ENCODE results near the gene SDR42E2.

The SDR42E2 gene

DNA sequence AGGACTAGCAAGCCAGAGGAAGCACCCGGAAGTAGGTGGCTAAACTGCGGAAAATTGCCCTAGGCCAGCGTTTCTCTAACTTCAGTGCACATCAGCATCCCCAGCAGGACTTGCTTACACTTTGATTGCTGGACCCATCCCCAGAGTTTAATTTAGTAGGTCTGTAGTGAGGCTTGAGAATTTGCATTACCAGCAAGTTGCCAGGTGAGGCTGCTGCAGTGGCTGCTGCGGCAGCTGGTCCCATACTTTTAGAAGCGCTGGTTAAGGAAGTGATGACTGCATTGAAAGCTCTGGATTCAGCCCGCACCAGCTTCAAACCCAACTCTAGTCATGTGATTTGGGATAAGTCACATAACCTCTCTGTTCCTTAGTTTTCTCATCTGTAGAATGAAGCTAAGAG is 48.0 kb downstream of the SDR42E2 start:
- in situ Hi-C loops (cut with HindIII; ENCODE audit: low sequenced_read_pairs), result no loop called here

DNA sequence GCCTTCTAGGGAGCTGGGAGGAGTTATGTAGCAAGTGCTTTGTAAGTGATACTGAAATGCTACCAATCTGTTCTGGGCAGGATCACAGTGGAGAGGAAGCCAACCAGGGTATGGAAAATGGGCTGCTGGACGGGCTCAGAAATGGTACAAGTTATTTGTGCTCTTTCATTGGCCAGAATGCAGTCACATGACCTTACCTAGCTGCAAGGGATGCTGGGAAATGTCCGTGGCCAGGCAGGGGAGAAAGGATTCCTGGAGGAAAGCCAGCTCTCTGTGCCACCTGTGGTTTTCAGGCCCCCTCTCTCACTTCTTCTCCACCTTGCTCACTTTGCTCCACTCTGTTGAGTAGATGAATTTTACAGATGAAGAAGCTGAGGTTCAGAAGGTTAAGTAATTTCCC is 48.5 kb downstream of the SDR42E2 start:
- in situ Hi-C loops (cut with HindIII; ENCODE audit: low sequenced_read_pairs), result no loop called here

DNA sequence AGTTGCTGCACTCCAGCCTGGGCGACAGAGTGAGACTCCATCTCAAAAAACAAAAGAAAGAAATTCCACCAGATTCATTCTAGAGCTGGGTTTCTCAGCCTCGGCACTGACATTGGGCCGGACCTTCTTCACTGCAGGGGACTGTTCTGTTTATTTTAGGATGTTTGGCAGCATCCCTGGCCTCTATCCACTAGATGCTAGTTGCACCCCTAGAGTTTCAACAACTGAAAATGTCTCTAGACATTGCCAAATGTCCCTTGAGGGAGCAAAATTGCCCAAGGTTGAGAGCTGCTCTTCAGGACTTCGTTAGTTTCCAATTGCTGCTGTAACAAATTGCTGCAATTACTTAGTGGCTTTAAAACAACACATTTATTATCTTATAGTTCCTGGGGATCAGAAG is 50.9 kb downstream of the SDR42E2 start:
- in situ Hi-C loops (cut with HindIII; ENCODE audit: low sequenced_read_pairs), result no loop called here

DNA sequence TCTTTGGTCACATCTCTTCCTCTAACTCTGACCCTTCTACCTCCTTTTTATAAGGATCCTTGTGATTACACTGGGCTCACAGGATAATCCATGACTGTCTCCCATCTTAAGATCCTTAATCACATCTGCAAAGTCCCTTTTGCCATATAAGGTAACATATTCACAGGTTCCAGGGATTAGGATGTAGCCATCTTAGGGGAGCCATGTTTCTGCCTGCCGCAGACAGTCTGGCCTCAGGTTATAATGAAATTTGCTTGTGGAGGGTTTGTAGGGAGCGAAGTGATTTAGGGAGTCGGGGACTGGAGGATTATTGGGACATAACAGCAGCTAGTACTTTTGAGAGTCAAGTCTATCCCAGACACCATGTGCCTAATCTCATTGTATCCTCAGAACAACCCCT is 51.5 kb downstream of the SDR42E2 start:
- in situ Hi-C loops (cut with HindIII; ENCODE audit: low sequenced_read_pairs), result no loop called here

DNA sequence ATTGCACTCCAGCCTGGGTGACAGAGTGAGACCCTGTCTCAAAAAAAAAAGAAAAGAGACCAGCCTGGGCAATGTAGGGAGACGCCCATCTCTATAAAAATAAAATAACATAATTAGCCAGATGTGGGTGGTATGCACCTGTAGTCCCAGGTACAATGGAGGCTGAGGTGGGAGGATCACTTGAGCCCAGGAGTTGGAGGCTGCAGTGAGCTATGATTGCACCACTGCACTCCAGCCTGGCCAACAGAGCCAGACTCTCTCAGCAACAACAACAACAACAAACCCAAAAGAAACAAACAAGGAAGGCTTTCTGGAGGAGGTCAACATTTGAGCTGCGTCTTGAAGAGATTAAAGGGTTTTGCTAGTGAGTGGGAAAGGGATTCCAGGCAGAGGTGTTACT is 52.1 kb downstream of the SDR42E2 start:
- in situ Hi-C loops (cut with HindIII; ENCODE audit: low sequenced_read_pairs), result no loop called here

DNA sequence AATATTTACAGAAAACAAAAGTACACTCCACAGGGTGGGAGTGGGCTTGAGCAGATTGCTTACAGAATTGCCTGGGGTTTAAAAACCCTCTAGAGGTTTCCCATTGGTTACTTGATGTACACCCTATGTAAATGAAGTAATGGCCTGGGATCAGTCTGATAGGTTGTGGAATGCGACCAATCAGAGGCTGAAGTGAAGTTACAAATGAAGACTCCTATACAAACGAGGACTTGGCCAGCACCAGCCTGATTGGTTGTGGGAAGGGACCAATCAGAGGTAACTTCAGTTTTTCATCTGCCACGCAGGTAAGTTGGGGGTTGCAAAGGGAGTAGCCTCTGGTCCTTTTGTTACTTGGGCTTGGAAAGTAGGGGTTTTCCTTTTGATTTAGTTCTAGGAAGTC is 52.6 kb downstream of the SDR42E2 start:
- in situ Hi-C loops (cut with HindIII; ENCODE audit: low sequenced_read_pairs), result loop anchor here (5.0 kb wide), 1 partner anchor 47 kb away; no protein-coding TSS in a partner anchor

DNA sequence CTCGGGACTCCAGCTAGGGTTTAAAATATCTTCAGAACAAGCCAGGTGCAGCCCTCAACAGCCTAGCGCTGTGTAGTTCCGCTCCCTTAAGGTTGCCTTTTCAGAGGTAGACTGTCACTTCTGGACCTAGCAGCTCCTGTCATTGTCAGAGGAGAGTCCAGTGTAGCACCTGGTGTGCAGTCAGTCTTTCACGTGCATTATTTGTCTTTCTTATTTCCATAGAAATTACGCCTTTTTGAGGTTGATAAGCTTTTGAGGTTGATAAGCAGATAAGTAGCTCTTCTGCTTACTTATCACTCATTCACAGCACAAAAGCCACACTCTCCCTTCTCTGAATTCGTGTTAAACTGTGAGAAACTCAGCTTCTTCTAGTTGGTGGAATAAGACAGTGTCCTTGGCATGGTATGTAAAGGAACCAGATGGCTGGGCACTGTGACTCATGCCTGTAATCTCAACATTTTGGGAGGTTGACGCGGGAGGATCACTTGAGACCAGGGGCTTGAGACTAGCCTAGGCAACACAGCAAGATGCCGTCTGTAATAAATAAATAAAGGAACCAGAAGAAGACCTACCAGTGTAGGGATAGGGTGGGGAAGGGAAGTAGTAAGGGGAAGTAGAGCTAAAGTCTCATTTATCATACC is 54.0 kb downstream of the SDR42E2 start:
- in situ Hi-C loops (cut with HindIII; ENCODE audit: low sequenced_read_pairs), result loop anchor here (5.0 kb wide), 1 partner anchor 46 kb away; no protein-coding TSS in a partner anchor

DNA sequence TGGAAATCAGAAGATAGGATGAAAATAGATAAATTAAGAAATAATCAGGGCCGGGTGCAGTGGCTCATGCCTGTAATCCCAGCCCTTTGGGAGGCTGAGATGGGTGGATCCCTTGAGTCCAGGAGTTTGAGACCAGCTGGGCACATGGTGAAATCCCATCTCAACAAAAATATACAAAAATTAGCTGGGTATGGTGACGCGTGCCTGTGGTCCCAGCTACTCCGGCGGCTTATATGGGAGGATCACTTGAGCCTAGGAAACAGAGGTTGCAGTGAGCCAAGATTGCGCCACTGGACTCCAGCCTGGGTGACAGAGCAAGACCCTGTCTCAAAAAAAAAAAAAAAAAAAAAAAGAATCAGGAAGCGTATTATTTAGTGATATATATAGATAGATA is 54.5 kb downstream of the SDR42E2 start:
- in situ Hi-C loops (cut with HindIII; ENCODE audit: low sequenced_read_pairs), result loop anchor here (5.0 kb wide), 1 partner anchor 45 kb away; no protein-coding TSS in a partner anchor

DNA sequence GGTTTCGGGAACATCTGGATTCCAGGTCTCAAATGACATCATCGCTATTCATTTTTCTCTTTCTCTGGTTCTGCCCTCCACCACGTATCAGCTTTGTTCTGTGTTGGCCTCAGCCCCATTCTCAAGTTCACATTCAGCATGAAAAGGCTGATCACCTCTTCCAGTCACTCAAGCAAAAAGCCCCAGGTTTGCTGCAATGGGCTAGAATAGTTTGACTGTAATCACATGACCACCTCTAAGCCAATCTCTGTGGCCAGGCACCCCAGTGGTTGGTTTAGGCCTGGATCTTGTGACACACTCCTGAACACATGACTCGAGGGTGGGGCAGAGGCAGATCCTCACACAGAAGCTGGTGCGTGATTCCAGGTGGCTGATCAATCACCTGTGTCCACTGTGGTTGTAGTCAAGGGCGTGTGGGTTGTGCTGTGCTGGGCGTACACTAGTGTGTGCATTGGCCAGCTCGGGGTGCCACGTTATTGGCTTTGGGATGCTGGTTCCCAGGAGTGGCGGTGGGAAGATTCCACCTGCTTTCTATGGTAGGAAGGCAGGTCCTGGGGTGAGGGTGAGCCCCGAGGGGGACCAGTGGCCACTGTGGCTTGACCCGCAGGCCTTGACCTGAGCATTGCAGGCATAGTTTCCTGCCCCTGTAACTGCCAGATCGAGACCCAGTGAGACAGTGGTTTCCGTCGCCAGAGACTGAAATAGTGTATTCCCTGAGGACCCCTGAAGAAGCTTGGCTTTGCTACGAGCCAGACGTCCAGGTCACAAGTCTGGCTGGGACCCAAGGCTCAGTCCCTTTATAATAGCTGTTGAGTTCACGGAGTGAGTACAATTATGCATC is 55.8 kb downstream of the SDR42E2 start:
- in situ Hi-C loops (cut with HindIII; ENCODE audit: low sequenced_read_pairs), result loop anchor here (5.0 kb wide), 1 partner anchor 44 kb away; no protein-coding TSS in a partner anchor

DNA sequence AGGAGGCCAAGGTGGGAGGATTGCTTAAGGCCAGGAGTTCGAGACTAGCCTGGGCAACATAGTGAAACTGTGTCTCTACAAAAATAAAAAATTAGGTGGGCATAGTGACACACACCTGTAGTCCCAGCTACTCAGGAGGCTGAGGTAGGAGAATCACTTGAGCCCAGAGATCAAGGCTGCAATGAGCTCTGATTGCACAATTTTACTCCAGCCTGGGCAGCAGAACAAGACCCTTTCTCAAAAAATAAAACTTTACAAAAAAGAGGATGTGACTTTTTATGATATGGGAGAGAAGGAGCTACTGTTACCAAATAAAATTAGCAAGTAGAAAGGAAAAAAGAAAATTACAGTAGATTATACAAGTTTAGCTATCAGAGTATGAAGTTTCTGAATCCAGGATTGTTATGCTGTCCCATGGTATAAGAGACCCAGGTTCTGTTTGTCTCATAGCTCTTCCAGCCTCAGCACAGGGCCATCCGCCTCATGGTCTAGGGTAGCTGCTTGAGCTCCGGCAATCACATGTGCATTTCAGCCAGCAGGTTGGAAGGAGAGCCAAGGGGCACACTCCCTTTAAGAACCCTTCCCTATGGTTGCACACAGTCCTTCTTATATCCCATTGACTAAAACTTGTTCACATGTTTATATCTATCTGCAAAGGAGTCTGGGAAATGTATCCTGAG is 57.2 kb downstream of the SDR42E2 start:
- in situ Hi-C loops (cut with HindIII; ENCODE audit: low sequenced_read_pairs), result loop anchor here (5.0 kb wide), 1 partner anchor 43 kb away; no protein-coding TSS in a partner anchor

DNA sequence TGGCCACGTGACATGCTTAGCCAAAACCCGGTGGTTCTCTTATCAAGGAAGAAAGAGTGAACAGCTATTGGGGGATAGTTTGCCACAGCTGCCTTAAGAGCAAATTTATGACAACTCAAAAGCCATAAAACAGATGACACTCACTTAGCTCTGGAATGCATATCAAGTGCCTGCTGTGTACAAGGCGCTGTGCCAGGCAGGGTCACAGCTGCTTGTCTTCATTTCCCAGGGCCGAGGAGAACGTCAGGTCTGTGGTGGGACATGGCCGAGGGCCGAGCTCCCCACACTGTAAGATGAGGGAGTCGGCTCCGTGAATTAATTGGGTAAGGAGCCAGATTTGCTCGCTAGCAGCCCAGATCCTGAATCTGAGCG is 57.7 kb downstream of the SDR42E2 start:
- in situ Hi-C loops (cut with HindIII; ENCODE audit: low sequenced_read_pairs), result no loop called here

DNA sequence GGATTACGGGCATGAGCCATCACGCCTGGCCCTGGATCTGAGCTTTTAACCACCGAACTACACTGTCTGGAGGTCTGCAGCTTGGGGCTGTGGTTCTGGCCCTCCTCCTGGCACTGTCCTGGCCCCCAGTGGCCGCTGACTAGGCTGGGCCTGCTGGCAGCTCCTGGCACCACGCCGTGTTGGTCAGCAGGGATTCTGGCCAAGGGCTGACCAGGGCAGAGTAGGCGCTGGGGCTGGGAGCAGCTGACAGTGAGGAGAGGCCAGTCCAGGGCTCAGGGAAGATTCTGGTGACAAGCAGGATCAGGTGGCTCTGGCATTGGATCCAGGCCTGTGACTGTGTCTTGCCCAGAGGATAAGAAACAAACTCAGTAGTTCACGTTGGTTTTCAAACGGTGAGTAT is 58.4 kb downstream of the SDR42E2 start:
- in situ Hi-C loops (cut with HindIII; ENCODE audit: low sequenced_read_pairs), result no loop called here

DNA sequence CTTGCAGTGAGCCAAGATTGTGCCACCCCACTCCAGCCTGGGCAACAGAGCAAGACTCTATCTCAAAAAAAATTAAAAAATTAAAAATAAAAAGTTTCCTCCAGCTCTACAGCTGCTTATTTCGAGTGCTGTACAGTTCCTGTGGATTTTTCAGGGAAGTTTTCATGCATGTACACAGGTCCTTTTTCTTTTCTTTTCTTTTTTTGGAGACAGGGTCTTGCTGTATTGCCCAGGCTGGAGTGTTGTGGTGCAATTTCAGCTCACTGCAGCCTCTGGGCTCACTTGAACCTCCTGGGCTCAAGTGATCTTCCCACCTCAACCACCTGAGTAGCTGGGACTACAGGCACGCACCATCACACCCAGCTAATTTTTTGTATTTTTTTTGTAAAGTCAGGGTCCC is 59.7 kb downstream of the SDR42E2 start:
- in situ Hi-C loops (cut with HindIII; ENCODE audit: low sequenced_read_pairs), result no loop called here

DNA sequence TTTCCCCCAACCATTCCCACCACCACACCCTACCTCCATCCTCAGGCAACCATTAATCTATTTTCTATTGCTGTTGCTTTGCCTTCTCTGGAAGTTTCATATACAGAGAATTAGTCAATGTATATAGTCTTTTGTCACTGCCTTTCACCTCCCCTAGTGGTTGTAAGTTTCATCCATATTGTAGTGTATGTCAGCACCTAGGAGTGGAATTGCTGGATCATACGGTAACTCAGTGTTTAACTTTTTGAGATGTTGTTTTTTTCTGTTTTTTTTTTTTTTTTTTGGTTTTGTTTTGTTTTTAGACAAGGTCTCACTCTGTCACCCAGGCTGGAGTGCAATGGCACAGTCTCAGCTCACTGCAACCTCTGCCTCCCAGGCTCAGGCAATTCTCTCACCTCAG is 60.7 kb downstream of the SDR42E2 start:
- in situ Hi-C loops (cut with HindIII; ENCODE audit: low sequenced_read_pairs), result no loop called here

DNA sequence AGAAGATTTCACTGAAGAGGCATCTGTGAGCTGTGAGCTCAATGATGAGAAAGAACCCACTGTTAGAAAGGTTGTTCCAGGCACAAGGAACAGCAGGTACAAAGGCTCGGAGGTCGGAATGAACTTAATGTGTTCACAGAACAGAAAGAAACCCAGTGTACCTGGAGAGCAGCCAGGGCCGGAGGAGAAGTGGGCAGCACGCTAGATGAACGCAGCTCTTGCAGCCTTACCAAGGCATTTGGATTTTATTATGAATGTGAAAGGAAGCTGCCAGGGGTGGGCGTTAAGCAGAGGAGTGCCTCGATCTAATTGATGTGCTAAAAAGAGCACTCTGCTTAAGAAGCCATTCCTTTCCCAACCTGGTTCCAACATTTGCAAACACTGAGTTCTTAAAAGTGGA is 62.8 kb downstream of the SDR42E2 start:
- in situ Hi-C loops (cut with HindIII; ENCODE audit: low sequenced_read_pairs), result no loop called here

DNA sequence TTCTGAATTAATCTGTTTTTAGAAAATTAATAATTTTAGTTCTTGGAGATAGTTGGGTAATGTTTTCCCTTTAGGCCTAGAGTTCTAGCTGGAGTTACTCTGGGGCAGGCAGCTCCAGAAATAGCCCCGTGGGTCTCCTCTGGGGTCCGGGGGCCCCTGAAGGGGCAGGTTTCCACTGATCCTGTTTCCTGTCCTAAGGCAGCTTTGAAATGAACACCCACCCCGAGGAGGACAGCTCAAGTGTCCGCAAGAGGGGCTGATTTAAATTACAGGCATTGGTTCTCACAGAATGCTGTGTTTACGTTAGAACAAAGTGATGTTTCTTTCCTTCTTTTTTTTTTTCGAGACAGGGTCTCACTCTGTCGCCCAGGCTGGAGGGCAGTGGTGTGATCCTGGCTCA is 67.6 kb downstream of the SDR42E2 start:
- in situ Hi-C loops (cut with HindIII; ENCODE audit: low sequenced_read_pairs), result no loop called here

DNA sequence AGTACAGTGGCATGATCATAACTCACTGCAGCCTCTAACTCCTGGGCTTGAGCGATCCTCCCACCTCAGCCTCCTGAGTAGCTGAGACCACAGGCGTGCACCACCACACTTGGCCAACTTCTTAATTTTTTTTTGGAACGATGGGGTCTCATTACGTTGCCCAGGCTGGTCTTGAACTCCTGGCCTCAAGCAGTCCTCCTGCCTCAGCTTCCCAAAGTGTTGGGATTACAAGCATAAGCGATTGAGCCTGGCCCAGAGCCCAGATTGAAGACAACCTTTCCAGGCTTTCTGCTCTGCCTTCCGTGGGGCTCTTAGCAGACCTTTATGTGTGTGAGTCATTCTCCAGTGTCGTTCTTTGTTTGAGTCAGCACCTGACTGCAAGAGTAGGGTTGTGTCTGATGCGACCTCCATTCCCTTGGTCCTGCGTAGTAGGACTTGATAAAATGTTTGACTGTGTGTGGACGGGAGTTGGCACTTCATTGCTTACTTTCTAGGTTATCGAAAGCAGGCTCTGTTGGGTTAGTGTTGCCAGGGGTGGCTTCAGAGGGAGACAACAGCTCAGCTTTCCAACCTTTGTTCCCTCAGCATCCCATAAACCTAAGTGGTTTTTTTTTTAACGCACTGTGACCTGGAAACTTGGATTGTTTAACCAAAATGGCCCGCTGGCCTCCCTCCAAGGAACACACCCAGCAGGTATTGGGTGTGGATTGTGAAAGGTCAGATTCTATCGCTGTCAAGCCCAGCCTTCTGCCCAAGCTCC is 70.2 kb downstream of the SDR42E2 start:
- in situ Hi-C loops (cut with HindIII; ENCODE audit: low sequenced_read_pairs), result no loop called here

DNA sequence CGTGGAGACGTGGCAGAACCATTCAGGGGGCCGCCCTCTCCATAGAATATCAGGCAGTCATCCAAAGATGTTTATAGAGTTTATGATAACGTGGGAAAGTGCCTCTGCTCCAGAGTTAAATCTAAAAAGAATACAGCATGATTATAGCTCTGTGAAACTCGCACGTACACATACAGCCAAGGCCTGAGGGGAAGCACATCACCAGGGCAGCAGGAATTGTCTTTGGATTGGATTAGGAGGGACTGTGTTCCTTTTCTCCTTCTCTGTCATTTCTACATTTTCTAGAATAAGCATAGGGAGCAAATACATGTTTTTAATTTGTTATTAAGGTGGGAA is 70.7 kb downstream of the SDR42E2 start:
- in situ Hi-C loops (cut with HindIII; ENCODE audit: low sequenced_read_pairs), result no loop called here

DNA sequence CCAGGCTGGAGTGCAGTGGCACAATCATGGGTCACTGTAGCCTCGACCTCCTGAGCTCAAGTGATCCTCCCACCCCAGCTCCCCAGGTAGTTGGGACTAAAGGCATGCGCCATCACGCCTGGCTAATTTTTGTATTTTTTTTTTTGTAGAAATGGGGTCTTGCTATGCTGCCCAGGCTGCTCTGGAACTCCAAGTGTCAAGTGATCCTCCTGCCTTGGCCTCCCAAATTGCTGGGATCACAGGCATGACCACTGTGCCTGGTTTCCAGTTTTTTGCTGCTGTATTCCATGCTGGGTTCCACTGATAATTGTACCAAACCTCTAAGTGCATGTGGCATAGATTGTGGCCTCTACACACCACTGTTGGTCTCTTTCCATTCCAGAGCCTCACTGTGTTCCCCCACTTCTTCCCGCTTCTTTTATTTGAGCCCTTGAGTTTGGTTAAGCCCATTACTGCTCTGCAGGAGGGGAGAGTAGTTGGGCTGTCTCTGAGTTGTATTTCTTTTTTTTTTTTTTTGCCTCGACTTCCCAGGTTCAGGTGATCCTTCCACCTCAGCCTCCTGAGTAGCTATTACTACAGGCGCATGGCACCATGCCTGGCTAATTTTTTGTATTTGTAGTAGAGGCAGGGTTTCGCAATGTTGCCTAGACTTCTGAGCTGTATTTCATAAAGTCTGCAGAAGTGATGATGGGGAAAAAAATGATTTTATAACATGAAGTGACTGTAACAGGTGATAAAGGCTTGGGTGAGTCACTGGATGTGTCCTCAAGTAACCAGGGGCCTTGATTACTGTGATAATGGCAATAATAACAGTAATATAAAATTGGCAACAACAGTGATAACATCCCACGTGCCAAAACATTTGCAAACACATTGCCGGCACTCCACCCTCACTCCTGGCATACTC is 73.8 kb downstream of the SDR42E2 start:
- in situ Hi-C loops (cut with HindIII; ENCODE audit: low sequenced_read_pairs), result no loop called here

DNA sequence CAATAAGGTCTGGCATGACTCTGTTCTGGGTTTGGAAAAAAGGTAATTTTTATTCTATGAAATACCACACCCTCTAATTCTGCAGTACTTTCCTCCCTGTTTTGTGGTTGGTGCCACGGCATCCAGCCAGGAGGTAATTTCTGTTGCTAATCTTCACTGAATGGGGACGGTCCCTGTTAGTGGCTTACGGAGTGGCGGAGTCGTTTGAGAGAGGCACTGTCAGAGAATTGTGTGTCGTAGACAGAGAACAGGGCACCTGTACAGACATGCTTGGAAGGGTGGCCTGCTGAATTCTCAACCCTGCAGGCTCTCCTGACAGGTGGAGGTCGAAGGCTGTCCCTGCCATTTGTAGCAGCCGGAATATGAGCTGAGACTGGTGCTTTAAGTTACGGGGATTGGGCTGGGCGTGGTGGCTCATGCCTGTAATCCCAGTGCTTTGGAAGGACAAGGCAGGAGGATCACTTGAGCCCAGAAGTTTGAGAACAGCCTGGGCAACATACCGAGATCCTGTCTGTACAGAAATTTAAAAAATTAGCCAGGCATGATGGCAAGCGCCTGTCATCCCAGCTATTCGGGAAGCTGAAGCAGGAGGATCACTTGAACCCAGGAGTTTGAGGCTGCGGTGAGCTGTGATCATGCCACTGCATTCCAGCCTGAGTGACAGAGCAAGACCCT is 77.0 kb downstream of the SDR42E2 start:
- in situ Hi-C loops (cut with HindIII; ENCODE audit: low sequenced_read_pairs), result no loop called here
